NCI-H748 treated with DMSO at 0.1 percent for 48 hours (cell line): ENCODE measurements around the gene C1QL4.

Experiments
- DNase-seq: peaks from one replicate; lab custom pipeline; 2025; lab: John Stamatoyannopoulos, UW

The C1QL4 gene

DNA sequence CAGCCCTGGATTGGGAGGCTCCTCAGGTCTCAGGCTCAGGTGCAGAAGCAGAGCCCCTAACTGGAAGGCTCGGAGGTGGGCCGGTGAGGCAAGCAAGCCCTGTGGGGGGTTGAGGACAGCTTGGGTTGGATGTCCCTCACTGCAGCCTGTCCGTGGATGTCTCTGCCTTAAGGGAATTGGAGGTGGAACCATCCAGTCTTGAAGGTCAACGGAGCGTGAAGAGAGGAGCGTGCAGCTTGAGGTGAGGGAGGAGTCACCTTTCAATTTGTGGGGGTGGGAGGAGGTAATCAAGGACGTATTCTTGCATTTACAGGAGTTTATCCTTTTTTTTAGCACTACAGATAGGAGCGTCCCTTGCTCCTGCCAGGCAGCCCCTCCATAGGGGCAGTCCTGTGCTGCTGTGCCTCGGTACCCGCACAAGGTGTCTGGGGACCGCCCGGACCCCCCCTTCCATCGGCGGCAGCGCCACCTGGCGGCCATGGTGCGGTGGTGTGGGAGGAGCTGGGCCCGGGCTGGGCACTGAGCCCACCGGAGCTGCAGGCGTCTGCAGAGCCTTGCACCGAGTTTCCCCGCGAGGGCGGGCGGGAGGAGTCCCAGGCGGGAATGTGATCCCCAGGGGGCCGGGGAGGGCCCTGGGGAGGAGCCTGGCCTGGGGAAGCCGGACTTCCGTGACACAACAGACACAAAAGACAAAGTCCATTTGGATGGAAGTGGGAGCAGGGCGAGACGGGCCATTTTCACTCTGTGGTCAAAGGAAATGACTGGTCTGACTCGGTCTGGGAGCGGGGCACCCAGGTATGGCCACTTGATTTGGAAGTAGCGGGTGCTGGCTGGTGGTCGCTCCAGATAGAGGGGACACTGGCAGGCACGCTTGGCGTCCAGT lies 10.6 kb upstream of the C1QL4 start:
- peak; percentile 38 for DNase-seq

DNA sequence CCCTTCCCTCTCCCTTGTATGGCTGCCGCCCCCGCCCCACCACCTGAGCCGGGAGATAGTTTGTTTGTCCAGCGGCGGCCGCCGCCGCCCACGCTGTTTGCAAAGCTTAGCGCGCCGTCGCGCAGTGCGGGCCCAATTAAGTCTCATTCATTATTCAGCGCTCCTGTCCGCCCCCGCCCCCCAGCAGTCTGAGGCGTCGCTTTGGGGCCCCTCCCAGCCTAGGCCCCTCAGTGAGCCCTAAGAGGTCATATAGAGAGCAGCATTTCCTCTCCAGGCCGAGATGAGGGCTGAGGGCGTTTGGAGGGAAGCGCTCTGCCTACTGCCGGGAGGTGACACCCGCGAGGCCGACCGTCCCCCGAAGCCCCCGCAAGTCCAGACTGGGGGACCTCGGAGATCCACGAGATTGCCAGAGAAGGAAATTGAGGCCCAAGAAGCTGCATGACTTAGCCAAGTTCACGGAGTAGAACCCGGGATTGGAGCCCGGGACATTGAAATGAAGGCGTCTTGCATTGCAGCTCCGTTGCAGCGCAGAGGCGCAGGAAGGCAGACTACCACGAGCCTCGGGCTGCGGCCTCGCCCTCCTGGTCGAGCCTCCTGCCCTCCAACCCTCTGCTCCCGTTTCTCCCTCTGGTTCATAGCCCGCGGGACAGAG lies 9.8 kb upstream of the C1QL4 start, which contains the start of gene DNAJC22:
DNAJC22 (plus strand) TSS at position 230 of the 652 bp plus-strand sequence. CDS start 1,985 bp downstream, outside the sequence.
- DNase-seq, result no peak

DNA sequence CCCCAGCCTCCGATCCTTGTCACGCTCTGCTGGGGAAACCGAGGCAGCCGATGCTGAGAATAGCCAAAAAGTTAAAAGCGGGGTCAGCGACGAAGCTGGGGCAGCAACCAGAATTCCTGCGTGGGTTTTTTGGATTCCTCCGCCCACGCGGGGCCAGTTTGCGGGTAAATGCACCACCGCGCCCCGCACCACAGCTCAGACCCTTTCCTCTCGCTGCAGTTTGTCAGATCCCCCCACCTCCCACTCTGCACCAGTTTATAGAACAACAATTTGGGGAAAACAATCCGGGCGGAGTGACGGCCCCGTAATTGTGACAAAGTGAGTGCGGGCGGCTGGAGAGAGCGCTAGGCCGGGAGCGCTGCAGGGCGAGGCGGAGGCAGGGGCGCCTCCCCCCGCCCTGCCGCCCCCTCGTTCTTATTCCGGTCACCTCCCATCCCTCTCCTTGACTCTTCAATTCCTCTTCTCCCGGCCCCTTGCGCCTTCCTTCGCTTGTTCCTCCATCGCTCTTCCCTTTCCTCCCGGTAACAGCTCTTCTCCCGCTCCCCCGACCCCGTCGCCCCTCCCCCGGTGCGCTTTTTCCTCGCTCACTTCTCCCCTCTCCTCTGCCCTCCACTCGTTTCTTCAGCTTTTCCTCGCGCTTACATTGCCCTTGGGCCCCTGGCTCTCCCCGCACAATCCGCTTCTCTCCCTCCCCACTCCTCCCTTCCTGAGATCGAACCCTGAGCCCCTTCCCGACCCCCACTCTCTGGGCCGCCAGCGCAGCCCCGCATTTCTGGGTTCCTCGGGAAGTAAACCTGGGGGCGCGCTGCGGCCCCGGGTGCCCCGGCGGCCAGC lies 9.1 kb upstream of the C1QL4 start:
- no peak for DNase-seq

DNA sequence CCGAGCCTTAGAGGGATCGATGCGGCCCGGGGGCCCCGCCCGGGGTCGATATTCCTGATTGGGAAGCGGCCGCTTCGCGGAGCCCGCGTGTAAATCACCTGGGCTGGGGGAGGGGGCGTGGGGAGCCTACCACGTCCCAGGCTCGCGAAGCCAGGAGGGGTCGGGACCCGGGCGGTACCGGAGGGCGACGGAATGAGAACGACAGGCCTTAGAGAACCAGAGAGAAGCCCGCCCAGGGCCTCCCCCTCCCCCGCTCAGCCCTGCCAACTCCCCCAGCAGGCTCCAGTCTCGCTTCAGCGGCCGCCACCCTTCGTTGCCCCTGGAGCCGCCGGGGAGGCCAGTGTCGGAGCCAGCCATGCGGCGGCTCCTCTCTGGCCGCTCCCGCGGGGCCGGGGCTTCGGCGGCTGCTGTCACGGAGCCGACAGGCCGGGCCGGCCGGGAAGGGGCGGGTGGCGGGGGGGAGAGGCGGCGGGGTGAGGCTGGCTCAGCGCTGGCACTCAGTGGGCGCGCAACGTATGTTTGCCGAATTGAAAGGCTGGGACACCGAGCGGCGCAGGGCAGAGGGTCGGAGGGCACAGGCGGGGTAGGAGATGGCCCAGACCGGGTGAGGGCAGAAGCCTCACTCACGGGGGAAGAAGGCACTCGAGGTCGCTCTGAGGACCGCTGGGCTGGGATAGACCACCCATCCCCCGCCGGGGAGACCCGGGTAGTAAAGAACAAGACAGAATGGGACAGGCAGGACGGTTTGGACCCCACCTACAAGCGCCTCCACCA lies 8.2 kb upstream of the C1QL4 start:
- DNase-seq, result peak; percentile 16

DNA sequence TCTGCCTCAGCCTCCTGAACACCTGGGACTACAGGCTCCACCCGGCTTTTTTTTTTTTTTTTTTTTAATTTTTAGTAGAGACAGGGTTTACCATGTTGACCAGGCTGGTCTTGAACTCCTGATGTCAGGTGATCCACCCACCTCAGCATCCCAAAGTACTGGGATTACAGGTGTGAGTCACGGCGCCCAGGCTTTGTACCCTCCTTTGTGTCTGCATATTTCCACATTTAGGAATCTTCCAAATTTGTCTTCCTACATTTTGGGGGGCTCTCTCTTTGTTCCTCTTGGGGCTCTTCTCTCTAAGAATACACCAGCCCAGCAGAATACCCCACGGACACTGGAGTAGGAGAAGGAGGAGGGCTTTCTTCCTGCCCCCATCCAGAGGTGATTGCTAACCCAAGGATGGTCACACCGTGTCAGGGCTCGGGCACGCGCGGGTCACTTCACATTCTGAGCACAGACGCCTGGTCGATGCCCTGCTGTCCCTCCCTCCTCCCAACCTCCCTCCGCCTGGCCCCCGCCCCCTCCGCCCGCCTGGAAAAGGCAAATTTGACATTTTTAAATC lies 7.6 kb upstream of the C1QL4 start:
- no peak for DNase-seq

DNA sequence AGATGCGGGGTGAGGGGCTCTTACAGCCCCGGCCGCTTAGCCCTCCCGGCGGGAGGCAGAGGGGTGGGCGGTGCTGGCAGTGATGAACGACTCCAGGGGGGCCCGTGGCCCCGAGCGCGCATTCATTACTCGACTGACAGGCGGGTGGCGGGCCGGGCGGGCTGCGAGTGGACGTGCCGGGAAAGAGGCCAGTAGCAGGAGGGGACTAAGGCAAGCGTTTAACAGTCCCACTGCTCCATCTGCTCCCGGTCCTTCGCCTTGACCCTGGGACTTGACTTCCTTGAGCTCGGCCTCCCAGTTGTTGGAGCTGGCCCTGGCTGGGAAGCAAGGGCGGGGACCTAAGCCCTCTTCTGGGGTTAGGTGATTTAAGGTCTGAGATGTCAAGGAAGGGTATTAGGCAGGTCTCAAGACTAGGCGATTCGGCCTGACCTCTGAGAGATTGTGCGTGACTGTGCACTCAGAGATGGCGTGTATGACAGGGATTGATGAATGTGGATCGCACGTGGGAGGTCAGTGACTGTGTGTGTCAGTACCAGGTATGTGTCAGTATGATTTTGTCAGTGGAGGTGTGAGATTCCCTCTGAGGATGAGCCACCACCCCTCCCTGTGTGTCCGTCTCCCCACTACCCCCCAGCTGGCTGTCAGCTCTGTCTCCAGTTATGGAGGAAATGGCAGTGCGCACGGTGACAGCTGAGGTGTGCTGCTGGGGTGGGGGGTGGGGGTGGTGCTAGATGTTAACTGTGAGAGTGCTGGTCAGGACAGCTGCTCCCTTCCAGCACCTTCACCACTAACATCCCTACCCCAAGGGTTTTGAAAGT lies 6.1 kb upstream of the C1QL4 start:
- DNase-seq, result no peak

DNA sequence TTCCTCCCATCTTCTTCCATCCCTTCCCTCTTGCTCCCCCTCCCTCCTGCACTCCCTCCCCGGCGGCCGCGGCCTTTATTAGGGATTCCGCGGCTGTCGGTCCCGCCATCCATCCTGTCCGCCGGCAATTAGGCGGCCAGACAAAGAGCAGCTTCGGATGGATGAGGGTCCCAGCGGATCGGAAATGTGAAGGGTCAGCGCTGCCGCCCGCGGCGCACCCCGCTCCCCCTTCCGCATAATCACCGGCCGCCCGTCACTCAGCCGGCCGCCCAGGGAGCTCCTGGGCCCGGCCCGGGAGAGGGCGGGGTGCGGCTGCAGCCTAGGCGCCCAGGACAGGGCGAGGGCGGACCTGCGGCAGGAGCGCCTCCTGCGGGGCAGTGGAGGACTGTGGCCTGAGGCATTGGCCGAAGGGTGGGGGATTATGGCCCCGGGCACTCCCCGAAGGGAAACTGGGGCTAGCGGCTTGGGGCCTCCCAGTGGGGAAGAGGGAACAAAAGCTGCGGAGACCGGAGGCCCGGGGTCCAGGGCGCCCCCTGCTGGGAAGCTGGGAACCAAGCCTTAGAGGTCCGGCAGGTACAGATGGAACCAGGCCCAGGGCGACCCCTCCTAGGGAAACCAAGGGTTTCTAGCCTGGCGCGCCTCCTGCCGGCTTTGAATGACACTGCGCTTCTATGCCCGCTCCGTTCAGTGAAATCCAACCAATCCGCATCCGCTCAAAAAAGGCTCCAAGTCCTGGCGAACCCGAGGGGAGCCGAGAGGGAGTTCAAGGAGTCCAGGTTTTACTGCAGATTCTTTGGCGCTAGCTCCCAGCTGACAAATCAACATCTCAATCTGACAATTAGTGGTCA lies 5.3 kb upstream of the C1QL4 start:
- DNase-seq, result peak; percentile 88

DNA sequence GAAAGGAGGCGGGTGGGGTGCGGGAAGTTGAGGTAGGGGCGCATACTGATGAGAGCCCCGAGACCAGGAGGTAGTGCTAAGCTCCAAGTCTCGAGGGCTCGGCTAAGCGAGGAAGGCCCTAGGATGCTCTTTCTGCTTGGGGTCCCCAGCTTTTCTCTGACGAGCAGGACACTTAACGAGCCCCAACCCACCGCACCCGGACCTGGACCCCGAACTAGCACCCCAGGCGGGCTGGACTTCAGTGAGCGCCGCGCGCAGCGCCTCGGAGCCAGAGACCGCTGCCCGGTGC lies 4.7 kb upstream of the C1QL4 start:
- DNase-seq, result no peak

DNA sequence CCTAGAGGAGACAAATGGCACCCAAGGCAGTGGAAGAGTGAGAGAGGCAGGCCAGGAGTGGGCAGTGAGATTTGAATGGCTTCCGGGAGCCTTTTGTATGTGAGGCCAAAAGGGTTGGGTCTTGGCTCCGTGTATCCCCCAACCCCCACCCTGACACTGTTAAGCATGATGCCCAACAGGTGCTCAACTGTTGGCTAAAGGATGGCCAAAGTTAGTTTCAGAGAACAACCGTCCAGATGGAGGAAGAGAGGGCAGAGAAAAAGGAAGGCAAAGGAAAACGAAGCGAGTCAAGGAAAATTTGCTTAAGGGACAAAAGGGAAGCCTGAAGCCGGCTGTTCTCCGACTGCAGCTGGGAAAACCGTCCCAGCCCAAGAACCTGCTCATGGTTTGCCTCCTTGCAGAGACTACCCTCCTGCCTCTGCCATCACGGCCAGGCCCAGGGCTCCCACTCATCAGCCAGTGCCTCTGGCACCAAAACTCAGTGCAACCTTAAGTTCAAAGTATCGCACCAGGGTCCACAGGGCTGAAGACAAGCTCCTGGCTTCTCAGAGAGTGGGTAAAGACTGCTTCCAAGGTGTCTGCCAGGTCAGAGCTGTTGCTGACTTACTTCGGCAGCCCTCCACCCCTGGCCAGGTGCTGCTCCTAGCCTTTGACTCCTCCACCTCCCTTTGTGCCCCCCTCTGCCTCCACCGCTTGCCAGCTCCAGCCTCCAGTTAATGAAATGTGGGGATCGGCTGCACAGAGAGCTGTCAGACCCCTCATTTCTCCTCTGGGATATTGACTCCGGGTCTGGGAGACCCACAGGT lies 4.2 kb upstream of the C1QL4 start:
- DNase-seq, result no peak

DNA sequence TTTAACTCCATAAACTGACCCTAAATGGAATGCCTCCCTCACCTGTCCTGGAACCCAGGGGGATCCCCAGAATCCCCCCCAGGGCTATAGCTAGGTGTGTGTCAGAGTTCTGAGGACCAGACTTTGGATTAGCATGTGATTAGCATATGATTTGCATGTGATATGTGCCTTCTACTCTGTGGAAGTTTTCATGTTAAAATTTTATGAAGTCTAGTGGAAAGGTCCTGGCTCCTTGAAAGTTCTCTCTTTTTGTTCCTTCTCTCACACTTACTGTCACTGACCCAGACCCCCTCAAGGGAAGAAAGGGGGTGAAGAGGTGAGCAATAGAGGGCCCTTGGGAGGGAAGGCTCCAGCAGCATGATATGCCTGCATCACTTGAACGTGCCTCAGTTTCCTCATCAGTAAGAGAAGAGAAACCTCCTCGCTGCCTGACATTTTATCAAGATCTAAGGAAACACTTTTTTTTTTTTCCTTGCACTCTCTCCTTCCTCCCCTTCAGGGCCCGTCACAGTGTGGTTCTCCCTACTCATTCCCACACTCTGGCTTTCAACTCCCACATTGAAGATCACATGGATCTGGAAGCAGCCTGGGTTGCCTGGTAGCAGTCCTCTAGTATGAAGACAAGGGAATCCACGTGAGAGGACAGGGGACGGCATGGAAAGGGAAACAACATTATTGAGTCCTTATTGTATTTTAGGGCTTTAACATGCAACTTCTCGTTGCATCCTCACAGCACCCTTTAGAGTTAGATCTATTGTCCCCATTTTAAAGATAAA lies 3.3 kb upstream of the C1QL4 start:
- DNase-seq, result no peak

DNA sequence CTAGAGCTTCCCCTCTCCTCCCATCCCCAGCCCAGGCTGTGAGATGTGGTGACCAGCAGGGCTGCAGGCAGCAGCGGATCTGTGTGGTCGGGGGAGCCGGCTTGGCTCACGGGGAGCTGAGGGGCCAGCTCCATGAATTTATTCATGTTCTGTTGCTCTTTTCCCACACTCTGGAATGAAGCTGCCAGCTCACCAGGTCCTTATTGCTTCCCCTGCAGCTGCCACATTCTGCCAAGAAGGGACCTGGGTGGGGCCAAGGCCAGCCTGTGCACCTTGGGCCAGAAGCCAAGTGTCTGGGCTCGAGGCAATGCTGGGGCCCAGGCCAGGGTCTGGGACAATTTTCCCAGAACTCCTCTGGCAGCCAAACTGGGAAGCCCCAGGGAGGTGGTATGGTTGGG lies 2.5 kb upstream of the C1QL4 start:
- no peak for DNase-seq

DNA sequence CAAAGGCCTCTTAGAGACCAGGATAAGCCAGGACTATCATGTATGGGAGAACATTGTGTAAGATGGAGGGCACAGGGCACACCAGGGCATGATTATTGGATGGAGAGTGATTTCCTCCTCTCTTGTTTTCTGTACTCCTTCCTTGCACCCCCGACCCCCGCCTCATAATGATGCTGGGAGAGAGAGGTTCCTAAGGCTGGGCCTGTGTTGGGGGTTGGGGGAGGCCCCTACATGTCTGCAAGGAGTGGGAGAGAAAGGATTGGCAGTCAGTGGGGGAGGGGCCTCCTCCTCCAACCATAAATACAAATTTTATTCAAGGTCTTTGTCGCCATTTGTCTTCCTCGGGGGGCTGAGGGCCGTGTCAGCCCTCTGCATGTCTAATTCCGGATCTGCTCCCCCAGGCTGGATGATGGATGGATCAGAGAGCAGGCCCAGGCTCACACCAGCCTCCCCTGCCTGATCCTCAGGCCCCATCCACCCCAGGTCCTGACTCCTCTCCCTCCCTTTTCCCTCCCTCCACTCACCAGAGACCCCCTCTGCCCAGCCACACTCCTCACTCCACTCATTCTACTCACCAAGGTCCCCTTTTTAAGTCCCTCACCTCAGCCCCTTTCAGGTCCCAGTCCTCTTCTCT lies 2.0 kb upstream of the C1QL4 start:
- no peak for DNase-seq

DNA sequence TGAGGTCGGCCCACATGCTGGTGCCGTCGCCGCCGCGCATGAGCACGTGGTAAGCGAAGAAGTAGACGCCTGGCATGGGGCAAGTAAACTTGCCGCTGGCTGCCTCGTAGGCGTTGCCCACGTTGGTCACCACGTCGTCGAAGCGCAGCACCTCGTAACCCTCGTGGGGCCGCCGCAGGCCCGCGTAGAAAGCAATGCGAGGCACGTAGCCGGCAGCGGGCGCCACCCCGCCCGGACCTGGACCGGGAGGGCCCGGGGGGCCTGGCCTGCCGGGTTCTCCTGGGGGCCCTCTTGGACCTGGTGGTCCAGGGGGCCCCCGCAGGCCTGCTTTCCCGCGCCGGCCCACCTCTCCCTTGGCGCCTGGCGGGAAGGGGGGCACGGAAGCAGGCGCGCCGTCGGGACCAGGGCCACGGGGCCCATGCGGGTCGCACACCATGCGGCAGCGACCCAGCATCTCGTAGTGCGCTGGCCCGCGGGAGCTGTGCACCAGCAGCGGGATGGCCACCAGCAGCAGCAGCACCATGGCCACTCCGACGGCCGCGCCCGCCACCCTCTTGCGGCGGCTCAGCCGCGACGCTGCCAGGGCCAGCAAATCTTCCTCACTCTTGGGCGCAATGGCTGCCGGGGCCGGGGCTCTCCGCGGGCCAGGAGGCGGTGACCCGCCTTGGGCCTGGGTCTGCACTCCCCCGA lies 888 bp downstream of the C1QL4 start:
- DNase-seq, result no peak

DNA sequence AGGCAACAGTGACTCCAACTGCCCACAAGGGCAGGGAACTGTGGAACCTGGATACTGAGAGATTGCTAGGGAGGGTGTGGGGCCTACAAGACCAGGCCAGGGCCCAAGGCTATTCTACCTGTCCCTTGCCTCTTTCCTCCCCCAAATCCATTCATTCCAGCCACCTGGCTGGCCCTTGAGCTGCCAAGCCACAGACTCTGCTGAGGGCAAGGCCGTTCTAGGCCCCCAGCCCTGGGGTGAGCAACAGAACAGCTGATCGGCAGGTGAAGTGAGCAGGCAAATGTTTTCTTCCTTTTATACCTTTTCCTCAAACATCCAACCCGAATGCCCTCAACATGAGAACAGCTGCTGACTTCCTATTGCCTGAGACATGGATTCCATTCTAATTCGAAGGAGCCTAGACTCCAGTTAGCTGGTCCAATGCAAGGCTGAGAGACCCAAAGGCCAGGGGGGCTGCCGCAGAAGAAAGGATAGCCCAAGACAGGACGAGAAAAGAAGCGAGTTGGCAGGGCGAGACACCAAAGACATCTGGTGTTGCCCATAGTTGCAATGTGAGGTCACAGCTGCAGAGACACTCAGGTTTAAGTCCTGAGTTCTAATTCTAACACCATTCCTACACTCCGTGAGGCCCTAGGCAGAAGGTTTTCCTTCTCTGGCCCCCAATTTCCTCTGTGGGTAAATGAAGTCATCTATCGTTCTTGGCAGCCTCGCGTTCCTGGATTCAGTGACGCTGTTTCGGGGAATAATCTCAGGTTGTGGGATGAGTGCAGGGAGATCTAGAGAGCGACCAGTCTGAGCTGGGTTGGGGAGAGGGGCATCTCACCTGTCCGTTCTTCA lies 1.7 kb downstream of the C1QL4 start:
- no peak for DNase-seq

DNA sequence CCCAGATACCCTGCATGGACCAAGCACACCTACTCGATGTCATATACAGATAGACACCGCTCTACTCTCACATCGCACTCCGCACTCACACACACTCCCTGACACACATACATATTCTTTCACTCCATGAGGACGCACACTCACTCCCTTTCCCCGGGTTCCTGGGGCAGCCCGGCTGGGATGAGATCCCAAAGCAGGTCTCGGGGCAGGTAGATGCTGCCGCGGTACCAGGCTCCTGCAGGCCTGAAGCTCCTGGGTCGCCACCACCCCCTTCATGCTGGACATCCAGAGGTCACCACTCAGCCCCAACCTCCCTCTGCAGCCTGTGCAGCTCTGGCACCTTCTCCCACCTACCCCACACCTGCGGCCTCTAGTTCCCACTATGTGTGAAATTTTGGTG lies 2.3 kb downstream of the C1QL4 start:
- no peak for DNase-seq

DNA sequence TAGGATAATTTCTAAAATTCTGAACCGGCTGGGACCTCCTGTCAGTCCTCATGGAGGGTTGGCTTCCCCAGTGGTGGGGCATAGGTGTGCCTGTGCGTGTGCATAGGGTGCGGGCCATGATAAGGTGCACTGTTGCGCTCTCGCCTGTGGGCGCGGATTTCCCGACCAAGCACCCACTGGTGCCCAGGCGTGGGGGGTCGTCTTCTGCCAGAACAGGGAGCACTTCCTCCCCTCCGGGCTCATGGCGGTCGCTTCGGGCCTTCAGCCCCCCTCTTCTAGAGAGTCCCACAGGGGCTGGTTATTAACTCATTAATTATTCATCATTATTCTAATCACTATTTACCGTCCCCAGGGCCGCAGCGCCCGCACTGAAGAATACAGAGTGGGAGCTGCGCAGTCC lies 2.8 kb downstream of the C1QL4 start:
- DNase-seq, result no peak
